Peyer's patch (tissue), 4 donors: ENCODE results near the gene MRPL43. TPM values are rescaled to one million over a fixed set of nuclear protein-coding genes. Genes with fewer than 3 reads are reported as not detected.
A peak's percentile ranks its signal among the peaks of the same experiment; 100 is the strongest.

ENCODE experiments used
- DNase-seq, 3 donors: peaks; one replicate each; pipeline ENCODE4 v3.0.0-alpha.2; 2017 to 2019
- H3K27ac ChIP-seq, 4 donors: fragments of 200-600 bp; sonication (generic); one replicate each; pipeline ENCODE4 v1.5.1; 2016 to 2019
- H3K27me3 ChIP-seq, 2 donors: fragments of 200-600 bp; sonication (generic); one replicate each; pipeline ENCODE4 v1.5.1; 2019
- H3K36me3 ChIP-seq, 3 donors: fragments of 200-600 bp; sonication (generic); one replicate each; pipeline ENCODE4 v1.5.1; 2016 to 2019
- H3K4me1 ChIP-seq, 4 donors: fragments of 200-600 bp; sonication (generic); one replicate each; pipeline ENCODE4 v1.5.1; 2016 to 2019
- H3K4me3 ChIP-seq, 4 donors: fragments of 200-600 bp; sonication (generic); 1 replicate in 3 of 4; 2 replicates in 1 of 4; pipeline ENCODE4 v1.5.1; 2016 to 2019; ENCODE audit warnings: mild to moderate bottlenecking in 1 of 4
- H3K9me3 ChIP-seq, 4 donors: fragments of 200-600 bp; sonication (generic); one replicate each; pipeline ENCODE4 v1.5.1; 2016 to 2019; ENCODE audit warnings: mild to moderate bottlenecking in 1 of 4
- CTCF ChIP-seq, 6 experiments: fragments of 450-650 bp in 4 of 6; fragments of 200-600 bp in 2 of 6; sonication (generic) in 1 of 6; IDR thresholded peaks; one replicate each; pipeline ENCODE4 v1.5.1; 2017 to 2019; ENCODE audit warnings: antibody characterized with exemption in 6 of 6, mild to moderate bottlenecking in 3 of 6, moderate library complexity in 1 of 6
- POLR2A ChIP-seq, 2 donors: fragments of 450-650 bp; IDR thresholded peaks; one replicate each; pipeline ENCODE4 v1.5.1; 2017; ENCODE audit warnings: antibody characterized with exemption in 2 of 2, mild to moderate bottlenecking in 2 of 2, moderate library complexity in 2 of 2
- total RNA-seq, 4 donors: library from RNA; depleted of rRNA; stranded (reverse); fragments of >200 nt; gene quantifications; one replicate each; pipeline ENCODE4 v1.1.0, GENCODE V29; 2016

The MRPL43 gene
- total RNA-seq, 4 donors from 2014 or later: 40.5 to 85.5 (median 61.7) TPM

- Histone ChIP-seq H3K27me3 (no peaks in the 10 kb centered on the region), H3K4me1 (peaks cover 0 to 33% (median 0%) of the 10 kb centered on the region in 4 donors), H3K36me3 (peaks cover 0 to 41% (median 0%) of the 10 kb centered on the region in 3 donors), H3K4me3 (no peak overlapping the region), H3K27ac (peak overlapping the region in 1 of 4 donors; percentile 51), H3K9me3 (no peaks in the 10 kb centered on the region)
- TF ChIP-seq CTCF (IDR thresholded peaks at IDR 0.05) (no peak), POLR2A (IDR thresholded peaks at IDR 0.05) (no peak)
- no peak for DNase-seq
These were observed 18.7 kb upstream of the MRPL43 start for GRCh38 chr10:101005869-101006567.

- TF ChIP-seq POLR2A (IDR thresholded peaks at IDR 0.05) (no peak), CTCF (IDR thresholded peaks at IDR 0.05) (no peak)
- peaks cover 0 to 41% (median 0%) of the 10 kb centered on the region in 3 donors for H3K36me3 ChIP-seq
- DNase-seq: no peak
These were observed 18.1 kb upstream of the MRPL43 start for GRCh38 chr10:101005361-101005760.

GRCh38 chr10:101003639-101004206, 16.4 kb upstream of the MRPL43 start:
- H3K36me3 ChIP-seq: peaks cover 0 to 41% (median 0%) of the 10 kb centered on the region in 3 donors
- H3K9me3 ChIP-seq: no peaks in the 10 kb centered on the region
- H3K27me3 ChIP-seq: no peaks in the 10 kb centered on the region
- H3K27ac ChIP-seq: no peak overlapping the region
- H3K4me3 ChIP-seq: no peak overlapping the region
- H3K4me1 ChIP-seq: peaks cover 0 to 45% (median 5%) of the 10 kb centered on the region in 4 donors
- TF ChIP-seq CTCF (IDR thresholded peaks at IDR 0.05) (no peak), POLR2A (IDR thresholded peaks at IDR 0.05) (no peak)
- no peak for DNase-seq

More at GRCh38 chr10:101005361-101005760, 18.1 kb upstream of the MRPL43 start:
- Histone ChIP-seq H3K27ac (no peak overlapping the region), H3K4me1 (peaks cover 0 to 40% (median under 1%) of the 10 kb centered on the region in 4 donors), H3K27me3 (no peaks in the 10 kb centered on the region), H3K9me3 (no peaks in the 10 kb centered on the region), H3K4me3 (no peak overlapping the region)

GRCh38 chr10:101002456-101002855, 15.2 kb upstream of the MRPL43 start:
- H3K4me3 ChIP-seq: no peak overlapping the region
- H3K27ac ChIP-seq: peak overlapping the region in 3 of 4 donors; percentile 65 to 100 (median 95)
- H3K4me1 ChIP-seq: peaks cover 0 to 45% (median 8%) of the 10 kb centered on the region in 4 donors
- TF ChIP-seq CTCF (IDR thresholded peaks at IDR 0.05): no peak
- TF ChIP-seq POLR2A (IDR thresholded peaks at IDR 0.05): no peak
- H3K36me3 ChIP-seq: peaks cover 0 to 40% (median 0%) of the 10 kb centered on the region in 3 donors
- H3K27me3 ChIP-seq: no peaks in the 10 kb centered on the region
- no peaks in the 10 kb centered on the region for H3K9me3 ChIP-seq
- no peak for DNase-seq

- Histone ChIP-seq H3K9me3 (no peaks in the 10 kb centered on the region), H3K4me1 (peaks cover 0 to 39% (median 8%) of the 10 kb centered on the region in 4 donors), H3K36me3 (peaks cover 0 to 34% (median 0%) of the 10 kb centered on the region in 3 donors), H3K4me3 (peak overlapping the region in 2 of 4 donors; percentile 10 to 15), H3K27ac (peak overlapping the region; percentile 65 to 100 (median 96)), H3K27me3 (no peaks in the 10 kb centered on the region)
- TF ChIP-seq POLR2A (IDR thresholded peaks at IDR 0.05) (no peak), CTCF (IDR thresholded peaks at IDR 0.05) (no peak)
- DNase-seq: no peak
These were observed 14.3 kb upstream of the MRPL43 start for GRCh38 chr10:101001659-101002035.
